Fibroblast of peridontal ligament (primary cell): ENCODE data around the gene ACOX2.

ENCODE experiments used
- DNase-seq: peaks from one replicate; pipeline ENCODE4 v3.0.0-alpha.2; 2010; ENCODE audit errors: extremely low read depth

Gene ACOX2

GRCh38 chr3:58508437-58508836 is 28.6 kb downstream of the ACOX2 start:
- no peak for DNase-seq

- DNase-seq, result no peak
Measured at GRCh38 chr3:58507356-58508078, 29.5 kb downstream of the ACOX2 start.

- DNase-seq, result no peak
Measured at GRCh38 chr3:58502872-58503271, 34.1 kb downstream of the ACOX2 start.

GRCh38 chr3:58497097-58497496 is 39.9 kb downstream of the ACOX2 start:
- DNase-seq, result peak; percentile 19

GRCh38 chr3:58496206-58496857 is 40.7 kb downstream of the ACOX2 start:
- no peak for DNase-seq

- DNase-seq, result peak; percentile 33
Measured at GRCh38 chr3:58495101-58495500, 41.9 kb downstream of the ACOX2 start.

GRCh38 chr3:58494107-58494506 is 42.9 kb downstream of the ACOX2 start:
- peak; percentile 47 for DNase-seq

- DNase-seq, result no peak
Measured at GRCh38 chr3:58492494-58492905, 44.5 kb downstream of the ACOX2 start.

- peak; percentile 89 for DNase-seq
Measured at GRCh38 chr3:58491506-58492402, 45.2 kb downstream of the ACOX2 start, which contains the start of gene KCTD6. Gene KCTD6, plus strand, starts transcription at chr3:58492096. Its CDS starts 6,660 bp downstream, at chr3:58498756.

GRCh38 chr3:58490860-58491501 is 46.0 kb downstream of the ACOX2 start:
- no peak for DNase-seq

GRCh38 chr3:58488967-58489366 is 48.0 kb downstream of the ACOX2 start:
- DNase-seq, result no peak

GRCh38 chr3:58487140-58487886 is 49.7 kb downstream of the ACOX2 start:
- peak; percentile 59 for DNase-seq

GRCh38 chr3:58485801-58486435 is 51.1 kb downstream of the ACOX2 start:
- no peak for DNase-seq

- DNase-seq, result no peak
Measured at GRCh38 chr3:58484722-58485069, 52.3 kb downstream of the ACOX2 start.

- no peak for DNase-seq
Measured at GRCh38 chr3:58484045-58484721, 52.8 kb downstream of the ACOX2 start.

GRCh38 chr3:58482917-58483636 is 53.9 kb downstream of the ACOX2 start:
- no peak for DNase-seq

- no peak for DNase-seq
Measured at GRCh38 chr3:58480309-58480708, 56.7 kb downstream of the ACOX2 start.

- DNase-seq, result no peak
Measured at GRCh38 chr3:58478781-58479180, 58.2 kb downstream of the ACOX2 start.

GRCh38 chr3:58474967-58475578 is 61.9 kb downstream of the ACOX2 start:
- no peak for DNase-seq
